HepG2 (cell line): ENCODE data around the gene TYW1B.

ENCODE experiments used
- ARNT ChIP-seq: fragments of 450-650 bp; IDR thresholded peaks from 2 replicates; pipeline ENCODE4 v1.6.1; 2017
- CEBPG ChIP-seq: IDR thresholded peaks from 2 replicates; pipeline ENCODE4 v1.6.1; 2016
- EZH2 ChIP-seq: conservative IDR thresholded peaks from 2 replicates; pipeline ENCODE4 v1.6.1; 2012; ENCODE audit warnings: mild to moderate bottlenecking, low read depth, low read length, moderate library complexity
- KAT7 ChIP-seq: IDR thresholded peaks from 2 replicates; pipeline ENCODE4 v1.6.1; 2018; ENCODE audit warnings: borderline replicate concordance, missing compliant biosample characterization
- POLR2A ChIP-seq, 2 experiments: IDR thresholded peaks; 2 replicates each; pipeline ENCODE4 v1.6.1; 2011; ENCODE audit warnings: low read depth in 2 of 2, low read length in 2 of 2, mild to moderate bottlenecking in 1 of 2, moderate library complexity in 1 of 2; ENCODE audit not compliant: insufficient read depth in 1 of 2
- ZKSCAN1 ChIP-seq: fragments of 150-350 bp; IDR thresholded peaks from 2 replicates; pipeline ENCODE4 v1.6.1; 2014; ENCODE audit warnings: low read length
- ZNF274 ChIP-seq: sonication (generic); formaldehyde crosslinking; IDR thresholded peaks from 2 replicates; pipeline ENCODE4 v1.5.1; 2020; ENCODE audit warnings: mild to moderate bottlenecking, missing genetic modification reagents
- ZNF562 ChIP-seq: sonication (generic); formaldehyde crosslinking; IDR thresholded peaks from 2 replicates; pipeline ENCODE4 v1.8.0; 2022; ENCODE audit warnings: missing genetic modification reagents, borderline replicate concordance
- ZNF709 ChIP-seq: sonication (generic); formaldehyde crosslinking; IDR thresholded peaks from 2 replicates; pipeline ENCODE4 v1.5.0; 2020; ENCODE audit warnings: mild to moderate bottlenecking, missing genetic modification reagents
- TF ChIP-seq, protein P1 (sequence below): sonication (generic); formaldehyde crosslinking; IDR thresholded peaks from 2 replicates; pipeline ENCODE4 v1.4.0; 2020; ENCODE audit warnings: missing genetic modification reagents, borderline replicate concordance
- TF ChIP-seq, protein P2 (sequence below): sonication (generic); formaldehyde crosslinking; IDR thresholded peaks from 2 replicates; pipeline ENCODE4 v1.5.0; 2020; ENCODE audit warnings: mild to moderate bottlenecking, missing genetic modification reagents, borderline replicate concordance

DNA sequence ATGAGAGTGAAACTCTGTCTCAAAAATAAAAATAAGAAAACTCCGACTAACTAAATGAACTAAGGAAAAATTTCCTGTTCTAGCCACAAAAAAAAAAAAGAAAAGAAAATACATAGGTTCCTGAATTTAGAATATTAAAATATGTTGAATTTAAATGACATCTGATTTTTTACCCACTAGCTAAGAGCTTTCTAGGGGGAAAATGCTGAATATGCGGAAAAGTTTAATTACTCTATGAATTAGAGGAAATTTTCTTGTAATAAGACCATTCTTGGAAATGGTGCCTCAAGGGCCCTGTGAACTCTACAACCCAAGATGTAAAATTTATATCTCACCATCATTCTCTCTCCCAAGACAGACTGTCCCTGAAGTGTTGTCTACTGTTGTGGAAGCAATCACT lies 250.9 kb downstream of the TYW1B start:
- TF ChIP-seq ZKSCAN1 (no peak), EZH2 (no peak), ARNT (no peak), ZNF562 (CRISPR knock-in tag) (no peak), ZNF709 (CRISPR knock-in tag) (no peak), KAT7 (CRISPR knock-in tag) (no peak), CEBPG (CRISPR knock-in tag) (no peak), ZNF274 (CRISPR knock-in tag) (no peak), POLR2A (IDR thresholded peaks at IDR 0.05; ENCODE audit: insufficient read depth in 1 of 2, low read depth in 2 of 2, low read length in 2 of 2) (no peak)
- TF ChIP-seq, protein P1, sequence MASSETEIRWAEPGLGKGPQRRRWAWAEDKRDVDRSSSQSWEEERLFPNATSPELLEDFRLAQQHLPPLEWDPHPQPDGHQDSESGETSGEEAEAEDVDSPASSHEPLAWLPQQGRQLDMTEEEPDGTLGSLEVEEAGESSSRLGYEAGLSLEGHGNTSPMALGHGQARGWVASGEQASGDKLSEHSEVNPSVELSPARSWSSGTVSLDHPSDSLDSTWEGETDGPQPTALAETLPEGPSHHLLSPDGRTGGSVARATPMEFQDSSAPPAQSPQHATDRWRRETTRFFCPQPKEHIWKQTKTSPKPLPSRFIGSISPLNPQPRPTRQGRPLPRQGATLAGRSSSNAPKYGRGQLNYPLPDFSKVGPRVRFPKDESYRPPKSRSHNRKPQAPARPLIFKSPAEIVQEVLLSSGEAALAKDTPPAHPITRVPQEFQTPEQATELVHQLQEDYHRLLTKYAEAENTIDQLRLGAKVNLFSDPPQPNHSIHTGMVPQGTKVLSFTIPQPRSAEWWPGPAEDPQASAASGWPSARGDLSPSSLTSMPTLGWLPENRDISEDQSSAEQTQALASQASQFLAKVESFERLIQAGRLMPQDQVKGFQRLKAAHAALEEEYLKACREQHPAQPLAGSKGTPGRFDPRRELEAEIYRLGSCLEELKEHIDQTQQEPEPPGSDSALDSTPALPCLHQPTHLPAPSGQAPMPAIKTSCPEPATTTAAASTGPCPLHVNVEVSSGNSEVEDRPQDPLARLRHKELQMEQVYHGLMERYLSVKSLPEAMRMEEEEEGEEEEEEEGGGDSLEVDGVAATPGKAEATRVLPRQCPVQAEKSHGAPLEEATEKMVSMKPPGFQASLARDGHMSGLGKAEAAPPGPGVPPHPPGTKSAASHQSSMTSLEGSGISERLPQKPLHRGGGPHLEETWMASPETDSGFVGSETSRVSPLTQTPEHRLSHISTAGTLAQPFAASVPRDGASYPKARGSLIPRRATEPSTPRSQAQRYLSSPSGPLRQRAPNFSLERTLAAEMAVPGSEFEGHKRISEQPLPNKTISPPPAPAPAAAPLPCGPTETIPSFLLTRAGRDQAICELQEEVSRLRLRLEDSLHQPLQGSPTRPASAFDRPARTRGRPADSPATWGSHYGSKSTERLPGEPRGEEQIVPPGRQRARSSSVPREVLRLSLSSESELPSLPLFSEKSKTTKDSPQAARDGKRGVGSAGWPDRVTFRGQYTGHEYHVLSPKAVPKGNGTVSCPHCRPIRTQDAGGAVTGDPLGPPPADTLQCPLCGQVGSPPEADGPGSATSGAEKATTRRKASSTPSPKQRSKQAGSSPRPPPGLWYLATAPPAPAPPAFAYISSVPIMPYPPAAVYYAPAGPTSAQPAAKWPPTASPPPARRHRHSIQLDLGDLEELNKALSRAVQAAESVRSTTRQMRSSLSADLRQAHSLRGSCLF (CRISPR knock-in tag) = no peak
- TF ChIP-seq, protein P2, sequence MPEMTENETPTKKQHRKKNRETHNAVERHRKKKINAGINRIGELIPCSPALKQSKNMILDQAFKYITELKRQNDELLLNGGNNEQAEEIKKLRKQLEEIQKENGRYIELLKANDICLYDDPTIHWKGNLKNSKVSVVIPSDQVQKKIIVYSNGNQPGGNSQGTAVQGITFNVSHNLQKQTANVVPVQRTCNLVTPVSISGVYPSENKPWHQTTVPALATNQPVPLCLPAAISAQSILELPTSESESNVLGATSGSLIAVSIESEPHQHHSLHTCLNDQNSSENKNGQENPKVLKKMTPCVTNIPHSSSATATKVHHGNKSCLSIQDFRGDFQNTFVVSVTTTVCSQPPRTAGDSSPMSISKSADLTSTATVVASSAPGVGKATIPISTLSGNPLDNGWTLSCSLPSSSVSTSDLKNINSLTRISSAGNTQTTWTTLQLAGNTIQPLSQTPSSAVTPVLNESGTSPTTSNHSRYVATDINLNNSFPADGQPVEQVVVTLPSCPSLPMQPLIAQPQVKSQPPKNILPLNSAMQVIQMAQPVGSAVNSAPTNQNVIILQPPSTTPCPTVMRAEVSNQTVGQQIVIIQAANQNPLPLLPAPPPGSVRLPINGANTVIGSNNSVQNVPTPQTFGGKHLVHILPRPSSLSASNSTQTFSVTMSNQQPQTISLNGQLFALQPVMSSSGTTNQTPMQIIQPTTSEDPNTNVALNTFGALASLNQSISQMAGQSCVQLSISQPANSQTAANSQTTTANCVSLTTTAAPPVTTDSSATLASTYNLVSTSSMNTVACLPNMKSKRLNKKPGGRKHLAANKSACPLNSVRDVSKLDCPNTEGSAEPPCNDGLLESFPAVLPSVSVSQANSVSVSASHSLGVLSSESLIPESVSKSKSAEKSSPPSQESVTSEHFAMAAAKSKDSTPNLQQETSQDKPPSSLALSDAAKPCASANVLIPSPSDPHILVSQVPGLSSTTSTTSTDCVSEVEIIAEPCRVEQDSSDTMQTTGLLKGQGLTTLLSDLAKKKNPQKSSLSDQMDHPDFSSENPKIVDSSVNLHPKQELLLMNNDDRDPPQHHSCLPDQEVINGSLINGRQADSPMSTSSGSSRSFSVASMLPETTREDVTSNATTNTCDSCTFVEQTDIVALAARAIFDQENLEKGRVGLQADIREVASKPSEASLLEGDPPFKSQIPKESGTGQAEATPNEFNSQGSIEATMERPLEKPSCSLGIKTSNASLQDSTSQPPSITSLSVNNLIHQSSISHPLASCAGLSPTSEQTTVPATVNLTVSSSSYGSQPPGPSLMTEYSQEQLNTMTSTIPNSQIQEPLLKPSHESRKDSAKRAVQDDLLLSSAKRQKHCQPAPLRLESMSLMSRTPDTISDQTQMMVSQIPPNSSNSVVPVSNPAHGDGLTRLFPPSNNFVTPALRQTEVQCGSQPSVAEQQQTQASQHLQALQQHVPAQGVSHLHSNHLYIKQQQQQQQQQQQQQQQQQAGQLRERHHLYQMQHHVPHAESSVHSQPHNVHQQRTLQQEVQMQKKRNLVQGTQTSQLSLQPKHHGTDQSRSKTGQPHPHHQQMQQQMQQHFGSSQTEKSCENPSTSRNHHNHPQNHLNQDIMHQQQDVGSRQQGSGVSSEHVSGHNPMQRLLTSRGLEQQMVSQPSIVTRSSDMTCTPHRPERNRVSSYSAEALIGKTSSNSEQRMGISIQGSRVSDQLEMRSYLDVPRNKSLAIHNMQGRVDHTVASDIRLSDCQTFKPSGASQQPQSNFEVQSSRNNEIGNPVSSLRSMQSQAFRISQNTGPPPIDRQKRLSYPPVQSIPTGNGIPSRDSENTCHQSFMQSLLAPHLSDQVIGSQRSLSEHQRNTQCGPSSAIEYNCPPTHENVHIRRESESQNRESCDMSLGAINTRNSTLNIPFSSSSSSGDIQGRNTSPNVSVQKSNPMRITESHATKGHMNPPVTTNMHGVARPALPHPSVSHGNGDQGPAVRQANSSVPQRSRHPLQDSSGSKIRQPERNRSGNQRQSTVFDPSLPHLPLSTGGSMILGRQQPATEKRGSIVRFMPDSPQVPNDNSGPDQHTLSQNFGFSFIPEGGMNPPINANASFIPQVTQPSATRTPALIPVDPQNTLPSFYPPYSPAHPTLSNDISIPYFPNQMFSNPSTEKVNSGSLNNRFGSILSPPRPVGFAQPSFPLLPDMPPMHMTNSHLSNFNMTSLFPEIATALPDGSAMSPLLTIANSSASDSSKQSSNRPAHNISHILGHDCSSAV (CRISPR knock-in tag) = no peak
